ENCODE measurements around the gene ERVFRD-1.

ERVFRD-1 gene

DNA sequence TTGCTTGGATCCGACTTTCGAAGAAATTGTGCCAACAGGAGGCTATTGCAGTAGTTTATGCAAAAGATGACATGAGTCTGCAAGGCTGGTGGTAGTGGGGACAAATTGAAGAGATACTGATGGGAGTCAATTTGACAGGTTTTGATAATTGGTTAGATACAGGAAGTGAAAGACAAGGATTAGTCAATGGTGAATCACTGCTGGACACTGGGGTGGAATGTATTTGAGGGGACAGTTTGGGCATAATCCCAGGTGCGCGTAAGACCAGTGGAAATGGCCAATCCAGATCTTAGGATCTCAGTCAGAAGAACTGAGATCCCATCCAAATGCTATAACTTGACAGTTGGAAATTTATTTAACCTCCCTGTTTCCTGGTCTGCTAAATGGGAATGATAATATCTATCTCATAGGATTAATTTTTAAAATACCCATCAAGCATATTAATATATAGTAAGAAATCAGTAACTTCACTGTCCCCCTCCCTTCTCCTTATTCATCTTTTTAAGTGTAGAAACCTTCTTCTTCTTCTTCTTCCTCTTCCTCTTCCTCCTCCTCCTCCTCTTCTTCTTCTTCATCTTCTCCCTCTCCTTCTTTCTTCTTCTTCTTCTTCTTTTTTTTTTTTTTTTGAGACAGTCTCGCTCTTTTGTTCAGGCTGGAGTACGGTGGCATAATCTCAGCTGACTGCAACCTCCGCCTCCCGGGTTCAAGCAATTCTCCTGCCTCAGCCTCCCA lies 30.9 kb upstream of the ERVFRD-1 start:
- Histone ChIP-seq H3K4me1 (ENCODE audit: control insufficient read depth, insufficient read depth, low read length, poor library complexity, severe bottlenecking) (peaks cover 16% of the 10 kb centered on the region), H3K27ac (ENCODE audit: low read depth, low read length, severe bottlenecking) (no peak overlapping the region), H3K36me3 (ENCODE audit: control insufficient read depth, insufficient read depth, low read length) (no peaks in the 10 kb centered on the region), H3K4me3 (ENCODE audit: extremely low read depth, insufficient read depth, low read length, poor library complexity, severe bottlenecking) (no peak overlapping the region), H3K9me3 (ENCODE audit: control insufficient read depth, low read length) (no peaks in the 10 kb centered on the region)
- WGBS, 2 experiments (ENCODE audit: insufficient coverage in 2 of 2), result 93 to 95% methylated on average over 2 of the region's 8 CpGs

DNA sequence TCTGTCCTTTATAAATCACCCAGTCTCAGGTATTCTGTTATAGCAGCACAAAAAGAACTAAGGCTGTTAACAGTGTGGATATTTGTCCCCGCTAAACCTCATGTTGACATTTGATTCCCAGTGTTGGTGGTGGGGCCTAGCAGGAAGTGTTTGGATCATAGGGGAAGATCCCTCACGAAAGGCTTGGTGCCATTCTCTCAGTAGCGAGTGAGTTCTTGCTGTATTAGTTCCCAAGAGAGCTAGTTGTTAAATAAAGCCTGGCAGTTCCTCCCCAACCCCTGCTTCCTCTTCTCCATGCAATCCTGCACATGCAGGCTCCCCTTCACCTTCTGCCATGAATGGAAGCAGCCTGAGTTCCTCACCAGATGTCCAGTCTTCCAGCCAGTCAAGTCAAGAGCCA lies 29.8 kb upstream of the ERVFRD-1 start:
- WGBS, 2 experiments (ENCODE audit: insufficient coverage in 2 of 2), result 71 to 83% methylated on average over 1 of the region's 3 CpGs
- Histone ChIP-seq H3K27ac (ENCODE audit: low read depth, low read length, severe bottlenecking) (no peak overlapping the region), H3K4me3 (ENCODE audit: extremely low read depth, insufficient read depth, low read length, poor library complexity, severe bottlenecking) (no peak overlapping the region), H3K4me1 (ENCODE audit: control insufficient read depth, insufficient read depth, low read length, poor library complexity, severe bottlenecking) (peaks cover 16% of the 10 kb centered on the region), H3K36me3 (ENCODE audit: control insufficient read depth, insufficient read depth, low read length) (no peaks in the 10 kb centered on the region), H3K9me3 (ENCODE audit: control insufficient read depth, low read length) (no peaks in the 10 kb centered on the region)

DNA sequence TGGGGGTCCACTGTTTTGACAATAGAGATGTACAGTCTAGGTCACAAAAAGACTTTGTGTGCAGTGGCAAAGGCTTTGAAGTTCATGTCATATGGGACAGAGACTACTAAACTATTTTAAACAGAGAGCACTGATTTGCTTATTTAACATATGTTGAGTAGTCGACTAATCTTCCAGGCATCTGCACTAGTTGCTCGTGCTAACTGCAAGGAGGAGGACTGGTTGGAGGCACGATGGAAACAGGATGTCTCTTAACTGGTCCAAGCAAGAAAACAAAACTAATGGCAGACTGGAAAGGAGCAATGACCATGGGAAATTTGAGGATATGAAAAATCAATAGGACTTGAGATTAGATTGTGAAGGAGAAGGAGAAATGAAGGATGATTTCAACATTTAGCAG lies 28.5 kb upstream of the ERVFRD-1 start:
- peaks cover 10% of the 10 kb centered on the region for H3K36me3 ChIP-seq (ENCODE audit: control insufficient read depth, insufficient read depth, low read length)
- 83 to 90% methylated on average over 3 of the region's 3 CpGs for WGBS, 2 experiments (ENCODE audit: insufficient coverage in 2 of 2)
- no peak overlapping the region for H3K27ac ChIP-seq (ENCODE audit: low read depth, low read length, severe bottlenecking)

DNA sequence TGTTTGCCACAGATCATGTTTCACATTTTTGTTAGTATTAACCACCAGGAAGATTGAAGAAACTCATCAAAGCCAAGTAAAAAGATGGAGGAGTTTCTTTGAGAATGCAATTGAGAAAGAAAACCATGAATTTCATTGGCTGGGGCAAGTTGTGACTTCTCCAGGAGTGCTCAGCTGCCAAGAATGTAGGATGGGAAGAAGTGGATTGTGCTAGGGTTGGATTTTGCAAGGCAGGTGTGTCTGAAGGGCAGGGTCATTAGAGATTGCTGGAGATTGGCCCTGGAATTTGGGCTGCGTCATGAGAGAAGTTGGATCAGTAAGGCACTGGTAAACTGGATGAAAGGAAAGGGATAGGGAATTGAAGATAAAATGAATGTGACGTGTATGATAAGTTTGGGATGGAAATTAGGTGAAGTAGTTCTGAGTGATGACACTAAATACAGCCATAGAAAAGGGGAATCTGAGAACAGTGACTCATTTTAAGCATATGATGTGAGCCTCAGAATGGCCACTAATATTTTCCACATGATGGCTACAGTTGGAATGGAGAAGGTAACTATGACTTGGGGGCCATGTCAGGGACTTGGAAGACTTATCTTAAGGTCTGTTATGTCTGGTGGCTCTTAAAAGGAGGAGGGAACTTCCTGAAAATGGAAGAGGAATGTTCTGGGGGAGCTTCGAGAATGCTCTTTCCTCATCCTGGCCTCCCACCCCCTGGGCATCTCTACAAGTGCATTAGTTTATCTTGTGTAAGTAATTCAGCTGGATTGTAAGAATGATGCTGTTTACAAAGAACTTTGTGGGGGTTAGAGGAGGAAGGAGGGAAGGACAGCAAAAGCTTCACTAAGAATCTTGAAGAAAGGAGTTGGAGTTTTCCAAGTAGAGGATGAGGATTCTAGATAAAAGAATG lies 27.8 kb upstream of the ERVFRD-1 start:
- H3K9me3 ChIP-seq (ENCODE audit: control insufficient read depth, low read length), result no peaks in the 10 kb centered on the region
- H3K4me3 ChIP-seq (ENCODE audit: extremely low read depth, insufficient read depth, low read length, poor library complexity, severe bottlenecking), result no peak overlapping the region
- H3K4me1 ChIP-seq (ENCODE audit: control insufficient read depth, insufficient read depth, low read length, poor library complexity, severe bottlenecking), result peaks cover 24% of the 10 kb centered on the region
- H3K27ac ChIP-seq (ENCODE audit: low read depth, low read length, severe bottlenecking), result no peak overlapping the region
- peaks cover 17% of the 10 kb centered on the region for H3K36me3 ChIP-seq (ENCODE audit: control insufficient read depth, insufficient read depth, low read length)
- WGBS, 2 experiments (ENCODE audit: insufficient coverage in 2 of 2), result 97 to 100% methylated on average over 2 of the region's 3 CpGs

More for the DNA sequence above, 28.5 kb upstream of the ERVFRD-1 start:
- Histone ChIP-seq H3K4me1 (ENCODE audit: control insufficient read depth, insufficient read depth, low read length, poor library complexity, severe bottlenecking) (peaks cover 24% of the 10 kb centered on the region), H3K9me3 (ENCODE audit: control insufficient read depth, low read length) (no peaks in the 10 kb centered on the region), H3K4me3 (ENCODE audit: extremely low read depth, insufficient read depth, low read length, poor library complexity, severe bottlenecking) (no peak overlapping the region)

DNA sequence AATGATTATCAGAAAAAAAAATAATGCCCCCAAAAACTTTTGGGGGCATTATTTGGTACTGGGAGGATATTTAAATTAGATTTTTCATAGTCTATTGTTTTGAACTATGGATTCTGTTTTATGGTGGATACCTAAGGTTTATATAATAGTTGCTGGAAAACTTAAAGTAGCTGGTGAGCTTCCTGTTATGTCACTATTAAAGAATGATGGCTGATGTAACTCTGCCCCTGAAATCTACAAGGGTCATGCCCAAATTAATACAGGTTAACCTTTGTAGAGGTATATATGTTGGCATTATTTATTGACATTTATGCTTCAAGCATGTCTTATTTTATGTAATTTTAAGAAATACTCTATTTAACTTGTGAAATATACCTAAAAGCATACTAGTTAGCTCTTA lies 25.3 kb upstream of the ERVFRD-1 start:
- no peak overlapping the region for H3K27ac ChIP-seq (ENCODE audit: low read depth, low read length, severe bottlenecking)
- H3K36me3 ChIP-seq (ENCODE audit: control insufficient read depth, insufficient read depth, low read length), result peaks cover 19% of the 10 kb centered on the region
- H3K4me1 ChIP-seq (ENCODE audit: control insufficient read depth, insufficient read depth, low read length, poor library complexity, severe bottlenecking), result peaks cover 24% of the 10 kb centered on the region
- no peaks in the 10 kb centered on the region for H3K9me3 ChIP-seq (ENCODE audit: control insufficient read depth, low read length)
- H3K4me3 ChIP-seq (ENCODE audit: extremely low read depth, insufficient read depth, low read length, poor library complexity, severe bottlenecking), result no peak overlapping the region

DNA sequence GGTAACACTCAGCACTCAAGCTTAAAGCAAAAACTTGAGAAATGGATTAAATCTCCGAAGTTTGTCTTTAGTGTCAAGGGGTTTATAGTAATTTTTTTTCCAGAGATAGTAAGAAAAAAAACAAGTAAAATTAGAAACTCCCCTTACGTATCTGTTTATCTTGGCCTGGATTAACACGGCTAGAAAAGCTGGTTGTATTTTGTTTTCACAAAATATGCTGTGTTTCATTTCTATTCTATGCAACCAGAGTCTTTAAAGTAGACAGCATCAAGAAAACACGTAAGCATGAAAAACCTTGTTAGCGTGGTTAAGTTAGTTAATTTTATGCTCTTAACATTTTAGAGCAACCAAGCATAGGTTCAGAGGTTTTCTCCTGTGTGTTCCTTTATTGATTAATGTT lies 21.8 kb upstream of the ERVFRD-1 start:
- peaks cover 8% of the 10 kb centered on the region for H3K4me1 ChIP-seq (ENCODE audit: control insufficient read depth, insufficient read depth, low read length, poor library complexity, severe bottlenecking)
- peaks cover 19% of the 10 kb centered on the region for H3K36me3 ChIP-seq (ENCODE audit: control insufficient read depth, insufficient read depth, low read length)
- H3K9me3 ChIP-seq (ENCODE audit: control insufficient read depth, low read length), result no peaks in the 10 kb centered on the region
- H3K4me3 ChIP-seq (ENCODE audit: extremely low read depth, insufficient read depth, low read length, poor library complexity, severe bottlenecking), result no peak overlapping the region
- no peak overlapping the region for H3K27ac ChIP-seq (ENCODE audit: low read depth, low read length, severe bottlenecking)
- no CpG with 5 or more reads among the region's 5 CpGs for WGBS, 2 experiments (ENCODE audit: insufficient coverage in 2 of 2)

DNA sequence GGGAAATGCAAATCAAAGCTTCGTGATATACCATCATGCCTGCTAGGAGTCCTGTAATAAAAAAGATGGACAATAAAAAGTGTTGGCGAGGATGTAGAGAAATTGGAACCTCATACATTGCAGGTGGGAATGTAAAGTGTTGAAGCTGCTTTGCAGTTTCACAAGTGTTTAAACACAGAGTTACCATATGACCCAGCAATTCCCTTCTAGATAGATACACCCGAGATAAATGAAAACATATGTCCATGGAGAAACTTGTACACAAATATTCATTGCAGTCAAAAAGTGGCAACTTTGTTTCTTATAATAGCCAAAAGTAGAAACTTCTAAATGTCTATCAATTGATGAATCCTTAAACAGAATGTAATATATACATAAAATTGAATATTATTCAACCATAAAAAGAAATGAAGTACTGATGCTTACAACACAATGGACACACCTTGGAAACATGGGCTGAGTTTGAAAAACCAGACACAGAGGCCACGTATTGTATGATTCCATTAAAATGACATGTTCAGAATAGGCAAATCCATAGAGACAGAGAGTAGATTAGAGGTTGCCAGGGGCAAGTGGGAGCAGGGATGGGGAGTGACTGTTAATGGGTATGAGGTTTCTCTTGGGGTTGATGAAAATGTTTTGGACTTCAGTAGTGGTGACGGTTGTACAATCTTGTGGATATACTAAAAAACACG lies 20.8 kb upstream of the ERVFRD-1 start:
- peaks cover 8% of the 10 kb centered on the region for H3K4me1 ChIP-seq (ENCODE audit: control insufficient read depth, insufficient read depth, low read length, poor library complexity, severe bottlenecking)
- 91 to 97% methylated on average over 4 to 5 of the region's 6 CpGs for WGBS, 2 experiments (ENCODE audit: insufficient coverage in 2 of 2)

DNA sequence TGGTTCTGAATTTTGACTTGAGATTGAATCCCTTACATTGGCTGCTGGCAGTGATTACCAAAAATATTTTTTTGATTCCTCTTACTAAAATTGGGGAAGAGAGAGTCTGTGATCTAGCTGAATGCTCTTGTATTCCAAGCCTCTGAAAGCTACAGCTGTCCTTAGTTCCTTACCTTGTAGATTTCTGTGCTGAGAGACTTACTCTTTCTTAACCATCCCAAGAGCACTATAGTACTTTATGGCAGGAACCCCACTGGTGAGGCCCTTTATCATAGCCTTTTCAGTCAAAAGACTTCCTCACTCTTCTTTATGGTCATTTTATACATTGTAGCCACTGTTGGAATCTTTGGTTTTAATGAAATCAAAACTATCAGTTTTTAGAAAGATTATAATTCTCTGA lies 19.1 kb upstream of the ERVFRD-1 start:
- Histone ChIP-seq H3K36me3 (ENCODE audit: control insufficient read depth, insufficient read depth, low read length) (peaks cover 24% of the 10 kb centered on the region), H3K4me3 (ENCODE audit: extremely low read depth, insufficient read depth, low read length, poor library complexity, severe bottlenecking) (no peak overlapping the region), H3K4me1 (ENCODE audit: control insufficient read depth, insufficient read depth, low read length, poor library complexity, severe bottlenecking) (peaks cover 8% of the 10 kb centered on the region), H3K27ac (ENCODE audit: low read depth, low read length, severe bottlenecking) (no peak overlapping the region), H3K9me3 (ENCODE audit: control insufficient read depth, low read length) (no peaks in the 10 kb centered on the region)

More for the DNA sequence above, 20.8 kb upstream of the ERVFRD-1 start:
- Histone ChIP-seq H3K36me3 (ENCODE audit: control insufficient read depth, insufficient read depth, low read length) (peaks cover 22% of the 10 kb centered on the region), H3K27ac (ENCODE audit: low read depth, low read length, severe bottlenecking) (no peak overlapping the region), H3K4me3 (ENCODE audit: extremely low read depth, insufficient read depth, low read length, poor library complexity, severe bottlenecking) (no peak overlapping the region), H3K9me3 (ENCODE audit: control insufficient read depth, low read length) (no peaks in the 10 kb centered on the region)

DNA sequence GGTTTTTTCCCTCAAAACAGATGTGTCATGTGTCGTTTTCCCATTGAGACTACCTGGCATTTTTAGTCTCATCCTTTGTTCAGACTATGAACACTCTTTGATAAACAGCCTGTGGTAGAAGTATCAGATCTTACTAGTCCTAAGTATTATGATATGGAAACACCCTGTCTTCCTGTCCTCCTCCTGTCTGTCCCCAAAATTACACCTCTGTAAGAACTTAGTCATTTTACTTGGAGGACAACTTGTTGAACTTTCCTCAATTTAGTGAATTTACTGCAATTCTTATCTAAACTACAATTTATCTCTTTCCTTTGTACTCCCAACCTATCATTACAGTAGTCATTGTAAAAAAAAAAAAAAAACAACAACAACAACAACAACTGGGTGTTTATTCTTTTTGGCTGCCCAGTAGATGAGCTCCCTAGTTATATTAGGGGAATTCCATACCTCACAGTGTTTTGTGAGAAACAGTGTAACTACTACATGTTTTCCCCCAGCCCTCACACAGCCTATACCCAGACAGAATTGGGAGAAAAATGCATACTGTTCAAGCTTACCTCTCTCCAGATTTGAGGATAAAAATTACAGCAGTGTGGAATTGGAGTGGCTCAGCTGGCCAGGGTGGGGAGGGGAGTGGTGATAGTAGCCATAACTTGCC lies 18.5 kb upstream of the ERVFRD-1 start:
- Histone ChIP-seq H3K4me3 (ENCODE audit: extremely low read depth, insufficient read depth, low read length, poor library complexity, severe bottlenecking) (no peak overlapping the region), H3K4me1 (ENCODE audit: control insufficient read depth, insufficient read depth, low read length, poor library complexity, severe bottlenecking) (peaks cover 5% of the 10 kb centered on the region), H3K36me3 (ENCODE audit: control insufficient read depth, insufficient read depth, low read length) (peaks cover 19% of the 10 kb centered on the region), H3K9me3 (ENCODE audit: control insufficient read depth, low read length) (no peaks in the 10 kb centered on the region), H3K27ac (ENCODE audit: low read depth, low read length, severe bottlenecking) (no peak overlapping the region)
- no CpG with 5 or more reads among the region's 1 CpG for WGBS, 2 experiments (ENCODE audit: insufficient coverage in 2 of 2)

DNA sequence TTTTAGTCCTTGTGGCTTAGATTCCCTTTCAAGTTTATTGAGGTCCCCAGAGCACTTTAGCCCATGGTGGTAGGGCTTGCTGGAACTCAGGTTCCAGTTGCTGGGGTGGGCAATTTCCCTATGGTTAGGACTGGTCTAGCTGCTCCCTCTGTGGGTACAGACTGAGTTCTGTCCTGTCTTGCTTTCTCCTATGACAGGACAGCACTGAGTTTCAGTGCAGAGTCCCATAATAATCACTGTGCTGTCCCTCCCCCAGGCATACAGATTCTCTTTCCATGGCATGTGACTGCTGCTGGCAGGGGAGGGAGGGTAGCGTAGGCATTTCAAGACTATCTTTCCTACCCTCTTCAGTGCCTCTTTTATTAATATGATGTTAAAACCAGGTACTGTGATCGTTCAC lies 17.1 kb upstream of the ERVFRD-1 start:
- Histone ChIP-seq H3K36me3 (ENCODE audit: control insufficient read depth, insufficient read depth, low read length) (peaks cover 11% of the 10 kb centered on the region), H3K4me1 (ENCODE audit: control insufficient read depth, insufficient read depth, low read length, poor library complexity, severe bottlenecking) (peaks cover 5% of the 10 kb centered on the region), H3K9me3 (ENCODE audit: control insufficient read depth, low read length) (no peaks in the 10 kb centered on the region), H3K27ac (ENCODE audit: low read depth, low read length, severe bottlenecking) (no peak overlapping the region), H3K4me3 (ENCODE audit: extremely low read depth, insufficient read depth, low read length, poor library complexity, severe bottlenecking) (no peak overlapping the region)
- no CpG with 5 or more reads among the region's 2 CpGs for WGBS, 2 experiments (ENCODE audit: insufficient coverage in 2 of 2)
